SK-N-SH treated with all-trans-retinoic acid at 6 μM for 48 hours (cell line): ENCODE measurements around the gene GK.

ENCODE experiments used
- ARNTL ChIP-seq: fragments of 450-650 bp; formaldehyde crosslinking; IDR thresholded peaks from 2 replicates; pipeline ENCODE4 v1.5.0; 2020; ENCODE audit warnings: low read depth, mild to moderate bottlenecking, moderate library complexity, borderline replicate concordance
- CREB5 ChIP-seq: fragments of 250-450 bp; sonication (Bioruptor Pico); IDR thresholded peaks from 2 replicates; pipeline ENCODE4 v1.5.1; 2020; ENCODE audit warnings: low read depth, mild to moderate bottlenecking, moderate library complexity
- CSDC2 ChIP-seq: fragments of 250-450 bp; sonication (Bioruptor Pico); IDR thresholded peaks from 2 replicates; pipeline ENCODE4 v1.5.0; 2020; ENCODE audit warnings: mild to moderate bottlenecking, moderate library complexity
- CSRNP3 ChIP-seq: fragments of 250-450 bp; sonication (Bioruptor Pico); IDR thresholded peaks from 2 replicates; pipeline ENCODE4 v1.5.1; 2021; ENCODE audit warnings: mild to moderate bottlenecking, moderate library complexity
- ISL1 ChIP-seq: fragments of 250-450 bp; sonication (Bioruptor Pico); IDR thresholded peaks from 2 replicates; pipeline ENCODE4 v2.1.2; 2022; ENCODE audit warnings: mild to moderate bottlenecking, moderate library complexity
- RARB ChIP-seq: fragments of 250-450 bp; sonication (Bioruptor Pico); IDR thresholded peaks from 2 replicates; pipeline ENCODE4 v1.8.0; 2021; ENCODE audit warnings: mild to moderate bottlenecking, moderate library complexity
- SNAI2 ChIP-seq: fragments of 250-450 bp; sonication (Bioruptor Pico); IDR thresholded peaks from 2 replicates; pipeline ENCODE4 v1.5.0; 2020; ENCODE audit warnings: mild to moderate bottlenecking, moderate library complexity
- TCF4 ChIP-seq: fragments of 250-450 bp; sonication (Bioruptor Pico); IDR thresholded peaks from 2 replicates; pipeline ENCODE4 v1.8.0; 2021; ENCODE audit warnings: mild to moderate bottlenecking, moderate library complexity, borderline replicate concordance
- ZFP3 ChIP-seq: fragments of 250-450 bp; sonication (Bioruptor Pico); IDR thresholded peaks from 2 replicates; pipeline ENCODE4 v1.5.0; 2020; ENCODE audit warnings: mild to moderate bottlenecking, moderate library complexity
- ZFP30 ChIP-seq: fragments of 450-650 bp; formaldehyde crosslinking; IDR thresholded peaks from 2 replicates; pipeline ENCODE4 v1.5.0; 2022; ENCODE audit warnings: mild to moderate bottlenecking, moderate library complexity
- TF ChIP-seq, protein P1 (sequence below): fragments of 250-450 bp; sonication (Bioruptor Pico); IDR thresholded peaks from 2 replicates; pipeline ENCODE4 v1.8.0; 2020; ENCODE audit warnings: mild to moderate bottlenecking, moderate library complexity, borderline replicate concordance

GRCh38 chrX:30654989-30655607, 1.9 kb downstream of the GK start:
- TF ChIP-seq CSRNP3 (CRISPR knock-in tag) (no peak), RARB (CRISPR knock-in tag) (no peak), CREB5 (CRISPR knock-in tag) (no peak), TCF4 (no peak), ISL1 (CRISPR knock-in tag) (no peak), CSDC2 (CRISPR knock-in tag) (no peak), ZFP30 (CRISPR knock-in tag) (no peak), ARNTL (CRISPR knock-in tag) (no peak), SNAI2 (CRISPR knock-in tag) (no peak), ZFP3 (CRISPR knock-in tag) (no peak)
- TF ChIP-seq, protein P1, sequence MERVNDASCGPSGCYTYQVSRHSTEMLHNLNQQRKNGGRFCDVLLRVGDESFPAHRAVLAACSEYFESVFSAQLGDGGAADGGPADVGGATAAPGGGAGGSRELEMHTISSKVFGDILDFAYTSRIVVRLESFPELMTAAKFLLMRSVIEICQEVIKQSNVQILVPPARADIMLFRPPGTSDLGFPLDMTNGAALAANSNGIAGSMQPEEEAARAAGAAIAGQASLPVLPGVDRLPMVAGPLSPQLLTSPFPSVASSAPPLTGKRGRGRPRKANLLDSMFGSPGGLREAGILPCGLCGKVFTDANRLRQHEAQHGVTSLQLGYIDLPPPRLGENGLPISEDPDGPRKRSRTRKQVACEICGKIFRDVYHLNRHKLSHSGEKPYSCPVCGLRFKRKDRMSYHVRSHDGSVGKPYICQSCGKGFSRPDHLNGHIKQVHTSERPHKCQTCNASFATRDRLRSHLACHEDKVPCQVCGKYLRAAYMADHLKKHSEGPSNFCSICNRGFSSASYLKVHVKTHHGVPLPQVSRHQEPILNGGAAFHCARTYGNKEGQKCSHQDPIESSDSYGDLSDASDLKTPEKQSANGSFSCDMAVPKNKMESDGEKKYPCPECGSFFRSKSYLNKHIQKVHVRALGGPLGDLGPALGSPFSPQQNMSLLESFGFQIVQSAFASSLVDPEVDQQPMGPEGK (CRISPR knock-in tag) = no peak
